ENCODE results near the gene GATAD2A. TPM values are rescaled to one million over a fixed set of nuclear protein-coding genes. Genes with fewer than 3 reads are reported as not detected.

Gene GATAD2A
- total and polyA plus RNA-seq, 10 of the 15 experiments (the other 5 are each of a cell fraction or from before 2014, with no cell fraction given), result 2.6 to 173 (median 32.0) TPM

GRCh38 chr19:19439176-19439482 is 33.7 kb downstream of the GATAD2A start (continued):
- TF ChIP-seq, protein P1, sequence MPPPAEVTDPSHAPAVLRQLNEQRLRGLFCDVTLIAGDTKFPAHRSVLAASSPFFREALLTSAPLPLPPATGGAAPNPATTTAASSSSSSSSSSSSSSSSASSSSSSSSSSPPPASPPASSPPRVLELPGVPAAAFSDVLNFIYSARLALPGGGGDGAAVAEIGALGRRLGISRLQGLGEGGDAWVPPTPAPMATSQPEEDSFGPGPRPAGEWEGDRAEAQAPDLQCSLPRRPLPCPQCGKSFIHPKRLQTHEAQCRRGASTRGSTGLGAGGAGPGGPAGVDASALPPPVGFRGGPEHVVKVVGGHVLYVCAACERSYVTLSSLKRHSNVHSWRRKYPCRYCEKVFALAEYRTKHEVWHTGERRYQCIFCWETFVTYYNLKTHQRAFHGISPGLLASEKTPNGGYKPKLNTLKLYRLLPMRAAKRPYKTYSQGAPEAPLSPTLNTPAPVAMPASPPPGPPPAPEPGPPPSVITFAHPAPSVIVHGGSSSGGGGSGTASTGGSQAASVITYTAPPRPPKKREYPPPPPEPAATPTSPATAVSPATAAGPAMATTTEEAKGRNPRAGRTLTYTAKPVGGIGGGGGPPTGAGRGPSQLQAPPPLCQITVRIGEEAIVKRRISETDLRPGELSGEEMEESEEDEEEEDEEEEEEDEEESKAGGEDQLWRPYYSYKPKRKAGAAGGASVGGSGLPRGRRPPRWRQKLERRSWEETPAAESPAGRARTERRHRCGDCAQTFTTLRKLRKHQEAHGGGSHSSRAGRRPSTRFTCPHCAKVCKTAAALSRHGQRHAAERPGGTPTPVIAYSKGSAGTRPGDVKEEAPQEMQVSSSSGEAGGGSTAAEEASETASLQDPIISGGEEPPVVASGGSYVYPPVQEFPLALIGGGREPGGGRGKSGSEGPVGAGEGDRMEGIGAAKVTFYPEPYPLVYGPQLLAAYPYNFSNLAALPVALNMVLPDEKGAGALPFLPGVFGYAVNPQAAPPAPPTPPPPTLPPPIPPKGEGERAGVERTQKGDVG (CRISPR knock-in tag; IDR thresholded peaks at IDR 0.05), result no peak
- TF ChIP-seq ETV6 (conservative IDR thresholded peaks at IDR 0.05 in 1 of 2, IDR thresholded peaks at IDR 0.05 in 1 of 2; ENCODE audit: borderline replicate concordance in 1 of 2, low read depth in 1 of 2), result no peak
- TF ChIP-seq EED (IDR thresholded peaks at IDR 0.05; ENCODE audit: low read depth), result no peak
- no peak for TF ChIP-seq MXI1 (IDR thresholded peaks at IDR 0.05; ENCODE audit: low read depth, low read length)
- TF ChIP-seq ATF7 (IDR thresholded peaks at IDR 0.05; ENCODE audit: low read depth), result no peak
- TF ChIP-seq ZBTB33 (IDR thresholded peaks at IDR 0.05), result no peak
- TF ChIP-seq STAT1 (conservative IDR thresholded peaks at IDR 0.05), result no peak

Data from GM12878 (cell line).